Lower lobe of right lung (tissue), 2 donors: ENCODE measurements around the gene CCNT2. TPM values are rescaled to one million over a fixed set of nuclear protein-coding genes. Genes with fewer than 3 reads are reported as not detected.

ENCODE experiments used
- ATAC-seq, 2 donors: fragments of 200-7000 bp; cut with Tn5 transposase; one replicate each; pipeline ENCODE4 v1.9.1; 2020 to 2022; ENCODE audit warnings: mild to moderate bottlenecking in 2 of 2, moderate library complexity in 2 of 2
- DNase-seq: peaks from one replicate; pipeline ENCODE4 v3.0.0-alpha.2; 2020
- H3K27ac ChIP-seq: fragments of 200-600 bp; one replicate; pipeline ENCODE4 v1.8.0; 2022
- H3K27me3 ChIP-seq: fragments of 200-600 bp; one replicate; pipeline ENCODE4 v1.8.0; 2022; ENCODE audit warnings: low read depth
- H3K36me3 ChIP-seq: fragments of 200-600 bp; one replicate; pipeline ENCODE4 v1.8.0; 2022; ENCODE audit warnings: mild to moderate bottlenecking
- H3K4me1 ChIP-seq: fragments of 200-600 bp; one replicate; pipeline ENCODE4 v1.8.0; 2022
- H3K4me3 ChIP-seq: fragments of 200-600 bp; one replicate; pipeline ENCODE4 v1.8.0; 2022; ENCODE audit warnings: mild to moderate bottlenecking
- H3K9me3 ChIP-seq: fragments of 200-600 bp; one replicate; pipeline ENCODE4 v1.8.0; 2022
- intact Hi-C: fragments of 100-400 bp; cut with DNase I; formaldehyde crosslinking; loops from one replicate; pipeline ENCODE4 v1.11.0; 2022
- total RNA-seq: library from RNA; stranded (reverse); fragmentation: NEBNext Ultra II Directional; extraction: Animal tissue kit (Norgen Biotek cat#: 25700); gene quantifications from one replicate; pipeline ENCODE4 v1.2.1, GENCODE V29; 2021
- TF ChIP-seq, protein P1 (sequence below): fragments of 200-600 bp; IDR thresholded peaks from one replicate; pipeline ENCODE4 v1.8.0; 2022; ENCODE audit warnings: antibody characterized with exemption, mild to moderate bottlenecking
- donor health status: DM: no; HTN: yes; CAD: no; lungs with severe emphysema.

The CCNT2 gene
- total RNA-seq, 1 donor from 2014 or later = 44.0 TPM

DNA sequence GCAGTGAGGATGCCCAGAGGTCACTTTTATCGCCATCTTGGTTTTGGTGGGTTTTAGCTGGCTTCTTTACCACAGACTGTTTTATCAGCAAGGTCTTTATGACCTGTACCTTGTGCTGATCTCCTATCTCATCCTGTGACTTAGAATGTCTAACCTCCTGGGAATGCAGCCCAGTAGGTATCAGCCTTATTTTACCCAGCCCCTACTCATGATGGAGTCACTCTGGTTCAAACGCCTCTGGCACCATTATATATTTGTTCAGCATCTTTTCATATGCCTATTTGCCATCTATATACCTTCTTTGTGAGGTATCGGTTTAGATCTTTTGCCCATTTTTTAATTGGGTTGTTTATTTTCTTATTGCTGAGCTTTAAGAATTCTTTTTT lies 7.2 kb upstream of the CCNT2 start:
- DNase-seq (no peak), ATAC-seq (no peak)
- Histone ChIP-seq H3K27me3 (no peaks in the 10 kb centered on the region), H3K9me3 (no peaks in the 10 kb centered on the region), H3K4me3 (no peak overlapping the region), H3K27ac (no peak overlapping the region), H3K36me3 (no peaks in the 10 kb centered on the region), H3K4me1 (no peaks in the 10 kb centered on the region)
- intact Hi-C loops = no loop called here
- TF ChIP-seq, protein P1, sequence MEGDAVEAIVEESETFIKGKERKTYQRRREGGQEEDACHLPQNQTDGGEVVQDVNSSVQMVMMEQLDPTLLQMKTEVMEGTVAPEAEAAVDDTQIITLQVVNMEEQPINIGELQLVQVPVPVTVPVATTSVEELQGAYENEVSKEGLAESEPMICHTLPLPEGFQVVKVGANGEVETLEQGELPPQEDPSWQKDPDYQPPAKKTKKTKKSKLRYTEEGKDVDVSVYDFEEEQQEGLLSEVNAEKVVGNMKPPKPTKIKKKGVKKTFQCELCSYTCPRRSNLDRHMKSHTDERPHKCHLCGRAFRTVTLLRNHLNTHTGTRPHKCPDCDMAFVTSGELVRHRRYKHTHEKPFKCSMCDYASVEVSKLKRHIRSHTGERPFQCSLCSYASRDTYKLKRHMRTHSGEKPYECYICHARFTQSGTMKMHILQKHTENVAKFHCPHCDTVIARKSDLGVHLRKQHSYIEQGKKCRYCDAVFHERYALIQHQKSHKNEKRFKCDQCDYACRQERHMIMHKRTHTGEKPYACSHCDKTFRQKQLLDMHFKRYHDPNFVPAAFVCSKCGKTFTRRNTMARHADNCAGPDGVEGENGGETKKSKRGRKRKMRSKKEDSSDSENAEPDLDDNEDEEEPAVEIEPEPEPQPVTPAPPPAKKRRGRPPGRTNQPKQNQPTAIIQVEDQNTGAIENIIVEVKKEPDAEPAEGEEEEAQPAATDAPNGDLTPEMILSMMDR = no peak

DNA sequence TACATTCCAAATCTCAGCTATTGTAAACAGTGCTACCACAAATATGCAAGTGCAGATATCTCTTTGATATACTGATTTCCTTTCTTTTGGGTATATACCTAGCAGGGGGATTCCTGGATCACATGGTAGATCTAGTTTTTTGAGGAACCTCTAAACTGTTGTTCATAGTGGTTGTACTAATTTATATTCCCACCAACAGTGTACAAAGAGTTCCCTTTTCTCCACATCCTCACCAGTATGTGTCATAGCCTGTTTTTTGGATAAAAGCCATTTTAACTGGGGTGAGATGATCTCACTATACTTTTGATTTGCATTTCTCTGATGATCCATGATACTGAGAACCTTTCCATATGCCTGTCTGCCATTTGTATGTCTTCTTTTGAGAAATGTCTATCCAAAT lies 6.3 kb upstream of the CCNT2 start:
- Histone ChIP-seq H3K36me3 (no peaks in the 10 kb centered on the region), H3K27me3 (no peaks in the 10 kb centered on the region), H3K9me3 (no peaks in the 10 kb centered on the region), H3K27ac (no peak overlapping the region), H3K4me1 (peaks cover 5% of the 10 kb centered on the region), H3K4me3 (no peak overlapping the region)
- TF ChIP-seq, protein P1 = no peak
- DNase-seq = no peak
- intact Hi-C loops = no loop called here
- no peak for ATAC-seq

DNA sequence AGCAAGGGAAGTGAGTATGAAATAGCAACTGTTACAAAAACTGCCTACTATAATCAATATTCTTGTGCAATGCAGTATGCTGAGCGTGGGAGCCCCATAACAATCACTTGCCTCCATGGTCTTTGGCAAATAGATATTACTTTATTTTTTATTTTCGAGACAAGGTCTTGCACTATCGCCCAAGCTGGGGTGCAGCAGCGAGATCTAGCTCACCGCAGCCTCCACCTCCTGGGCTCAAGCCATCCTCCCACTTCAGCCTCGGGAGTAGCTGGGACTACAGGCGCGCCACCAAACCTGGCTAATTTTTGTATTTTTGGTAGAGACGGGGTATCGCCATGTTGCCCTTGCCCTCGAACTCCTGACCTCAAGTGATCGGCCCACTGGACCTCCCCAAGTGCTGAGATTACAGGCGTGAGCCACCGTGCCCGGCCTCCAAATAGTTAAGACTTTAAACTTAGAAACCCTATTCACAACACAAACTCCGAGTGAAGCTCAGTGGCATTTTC lies 1.2 kb upstream of the CCNT2 start:
- Histone ChIP-seq H3K27me3 (no peaks in the 10 kb centered on the region), H3K36me3 (no peaks in the 10 kb centered on the region), H3K27ac (peak overlapping the region; percentile 97), H3K4me3 (peak overlapping the region; percentile 82), H3K9me3 (no peaks in the 10 kb centered on the region), H3K4me1 (peaks cover 36% of the 10 kb centered on the region)
- TF ChIP-seq, protein P1 = no peak
- intact Hi-C loops = no loop called here
- ATAC-seq = peak in 1 of 2 donors; percentile 0
- DNase-seq = peak; percentile 47

DNA sequence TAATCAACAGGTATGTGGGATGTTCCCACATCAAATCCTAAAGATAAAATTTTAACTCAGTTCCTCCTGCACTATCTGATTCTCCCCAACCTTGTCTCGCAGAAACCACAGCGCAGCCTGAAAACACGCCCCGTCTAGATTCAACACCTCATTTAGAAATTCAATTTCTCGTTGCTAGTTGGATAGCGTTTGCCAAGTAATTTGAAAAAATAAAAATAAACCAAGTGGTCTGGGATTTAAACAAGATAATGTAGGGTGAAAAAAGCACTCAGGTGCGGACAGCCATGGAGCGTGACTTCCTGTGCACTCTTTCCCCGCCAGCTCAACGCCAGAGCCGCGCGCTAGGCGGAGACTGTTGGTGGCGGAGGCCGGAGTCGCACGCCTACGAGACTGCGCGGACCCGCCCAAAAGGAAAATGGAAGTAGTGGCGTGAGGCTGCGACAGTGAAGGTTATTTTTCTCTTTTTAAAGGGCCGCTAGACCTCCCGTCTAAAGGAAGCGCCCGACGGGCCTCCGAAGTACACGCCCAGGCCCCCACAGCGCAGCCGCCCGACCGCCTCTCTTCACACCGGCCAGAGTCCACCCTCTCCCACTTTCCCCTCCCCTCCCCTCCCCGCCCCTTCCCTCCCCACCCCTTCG lies 615 bp upstream of the CCNT2 start:
- H3K27me3 ChIP-seq = no peaks in the 10 kb centered on the region
- H3K9me3 ChIP-seq = no peaks in the 10 kb centered on the region
- TF ChIP-seq, protein P1 = peak; percentile 44
- no peaks in the 10 kb centered on the region for H3K36me3 ChIP-seq
- intact Hi-C loops = no loop called here
- ATAC-seq (peak; percentile 90), DNase-seq (no peak)
- H3K4me1 ChIP-seq = peaks cover 42% of the 10 kb centered on the region
- peak overlapping the region; percentile 82 for H3K4me3 ChIP-seq
- peak overlapping the region; percentile 97 for H3K27ac ChIP-seq

DNA sequence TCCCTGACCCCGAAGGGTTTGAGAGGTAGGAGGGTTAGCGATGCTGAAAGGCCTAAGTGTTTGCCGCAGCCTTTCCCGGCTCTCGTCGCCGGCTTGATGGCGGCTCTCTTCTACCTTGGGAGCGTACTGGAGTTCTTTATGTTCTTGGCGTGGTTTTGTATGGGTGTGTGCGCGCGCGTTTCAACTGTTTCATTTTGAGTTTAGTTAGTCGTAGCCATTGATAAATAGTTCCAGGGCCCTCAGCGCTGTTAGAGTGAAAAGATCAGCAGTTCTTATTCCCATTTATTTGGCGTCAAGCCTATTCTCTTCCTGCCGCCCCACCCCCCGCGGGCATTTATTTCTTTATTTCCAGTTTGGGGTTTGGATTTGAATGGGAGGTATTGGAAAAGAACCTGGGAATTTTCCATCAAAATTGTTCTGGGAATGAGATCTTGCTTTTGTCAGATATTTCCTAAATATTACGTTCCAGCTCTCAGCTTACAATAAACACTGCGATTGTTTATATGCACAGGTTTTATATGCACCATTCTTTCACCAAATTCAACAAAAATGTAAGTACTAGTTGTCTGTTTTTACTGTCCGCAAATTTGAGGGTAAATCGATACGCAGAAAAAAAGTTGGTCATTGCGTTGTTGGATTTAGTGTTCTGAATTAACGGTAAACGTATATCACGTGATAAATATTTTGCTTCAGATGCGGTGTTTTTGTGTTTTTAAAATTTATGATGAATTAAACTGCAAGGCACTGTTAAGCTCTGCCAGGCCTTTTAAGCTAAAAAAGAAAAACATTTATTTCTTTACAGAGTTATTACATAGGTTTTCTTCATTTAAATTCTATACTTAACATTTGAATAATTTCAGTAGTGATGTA lies 954 bp downstream of the CCNT2 start:
- intact Hi-C loops = no loop called here
- H3K27me3 ChIP-seq = no peaks in the 10 kb centered on the region
- TF ChIP-seq, protein P1 = no peak
- H3K4me3 ChIP-seq = peak overlapping the region; percentile 82
- peak overlapping the region; percentile 97 for H3K27ac ChIP-seq
- no peak for DNase-seq
- ATAC-seq = peak; percentile 1 to 40
- peaks cover 8% of the 10 kb centered on the region for H3K36me3 ChIP-seq
- H3K4me1 ChIP-seq = peaks cover 55% of the 10 kb centered on the region
- H3K9me3 ChIP-seq = no peaks in the 10 kb centered on the region
